Panc1 (cell line): ENCODE data around the gene MYMK. TPM values are rescaled to one million over a fixed set of nuclear protein-coding genes. Genes with fewer than 3 reads are reported as not detected.

ENCODE experiments used
- ATAC-seq: fragments of 200-7000 bp; cut with Tn5 transposase; 2 replicates; pipeline ENCODE4 v1.9.1; 2020; ENCODE audit warnings: mild to moderate bottlenecking, moderate library complexity
- BruUV-seq: library from RNA; stranded (reverse); fragments of 400-500 nt; replicated peaks from 2 replicates; lab custom pipeline; 2021; lab: Mats Ljungman, UMichigan
- CTCF ChIA-PET: fragments of 300-600 bp; sonication (Branson Sonifier 250); formaldehyde crosslinking; loops from one replicate; lab custom pipeline; 2022; ENCODE audit warnings: antibody characterized with exemption; lab: Charles Lee
- POLR2A ChIA-PET: fragments of 300-600 bp; sonication (Branson Sonifier 250); formaldehyde crosslinking; loops from one replicate; lab custom pipeline; 2022; ENCODE audit warnings: antibody characterized with exemption; lab: Charles Lee
- DNase-seq: peaks from one replicate; pipeline ENCODE4 v3.0.0-alpha.2; 2010; ENCODE audit warnings: low read depth, low spot score
- H3K27ac ChIP-seq: 2 replicates; pipeline ENCODE4 v1.5.1; 2011; ENCODE audit warnings: mild to moderate bottlenecking, low read length, inconsistent platforms
- H3K27me3 ChIP-seq: fragments of 200-500 bp; sonication (Bioruptor generic); 2 replicates; pipeline ENCODE4 v1.6.0; 2014; ENCODE audit warnings: low read length, inconsistent platforms; ENCODE audit not compliant: control insufficient read depth, insufficient read depth
- H3K36me3 ChIP-seq: fragments of 200-500 bp; sonication (Bioruptor generic); 2 replicates; pipeline ENCODE4 v1.5.1; 2014; ENCODE audit warnings: inconsistent platforms, mild to moderate bottlenecking, low read length, moderate library complexity; ENCODE audit not compliant: control insufficient read depth, insufficient read depth
- H3K4me1 ChIP-seq: 2 replicates; pipeline ENCODE4 v1.5.1; 2011; ENCODE audit warnings: inconsistent platforms, mild to moderate bottlenecking, low read length, moderate library complexity; ENCODE audit not compliant: control insufficient read depth, insufficient read depth
- H3K4me3 ChIP-seq, 2 experiments: 2 replicates each; pipeline ENCODE4 v1.5.1; 2011 to 2012; ENCODE audit warnings: low read depth in 2 of 2, low read length in 2 of 2, mild to moderate bottlenecking in 2 of 2, inconsistent platforms in 1 of 2, moderate library complexity in 1 of 2
- H3K9me3 ChIP-seq: fragments of 200-500 bp; sonication (Bioruptor generic); 2 replicates; pipeline ENCODE4 v1.5.1; 2014; ENCODE audit warnings: low read depth, mild to moderate bottlenecking, inconsistent platforms, low read length, moderate library complexity; ENCODE audit not compliant: control insufficient read depth, insufficient read depth
- CTCF ChIP-seq: fragments of 450-650 bp; IDR thresholded peaks from 2 replicates; pipeline ENCODE4 v1.5.1; 2017; ENCODE audit warnings: mild to moderate bottlenecking
- POLR2AphosphoS5 ChIP-seq: IDR thresholded peaks from 2 replicates; pipeline ENCODE4 v1.6.1; 2012; ENCODE audit warnings: mild to moderate bottlenecking, low read depth, low read length, moderate library complexity
- REST ChIP-seq, 2 experiments: IDR thresholded peaks; 2 replicates each; pipeline ENCODE4 v1.6.1; 2011 to 2012; ENCODE audit warnings: low read depth in 2 of 2, control low read depth in 1 of 2, low read length in 1 of 2, mild to moderate bottlenecking in 1 of 2, moderate library complexity in 1 of 2; ENCODE audit not compliant: insufficient read depth in 1 of 2
- SIN3A ChIP-seq: IDR thresholded peaks from 2 replicates; pipeline ENCODE4 v1.6.1; 2012; ENCODE audit warnings: low read depth, mild to moderate bottlenecking, low read length, moderate library complexity, borderline replicate concordance; ENCODE audit not compliant: insufficient read depth
- TCF7L2 ChIP-seq: IDR thresholded peaks from 2 replicates; pipeline ENCODE4 v1.6.1; 2011; ENCODE audit warnings: mild to moderate bottlenecking, low read depth, low read length, inconsistent platforms
- in situ Hi-C: cut with HindIII; loops from 2 replicates; pipeline ENCODE4 v1.10.0; 2016; ENCODE audit warnings: low sequenced_read_pairs, low pct_unique_long_range_greater_than_20kb
- intact Hi-C: fragments of 100-400 bp; cut with micrococcal nuclease; formaldehyde crosslinking; loops from one replicate; pipeline ENCODE4 v1.10.0; 2022; ENCODE audit not compliant: unreplicated experiment
- total RNA-seq: library from RNA; stranded (reverse); gene quantifications from one replicate; pipeline ENCODE4 v1.2.1, GENCODE V29; 2021; ENCODE audit not compliant: unreplicated experiment

The MYMK gene
- total RNA-seq, 1 experiment from 2014 or later, result not detected

GRCh38 chr9:133535306-133535877 lies 10.6 kb upstream of the MYMK start:
- ATAC-seq (no peak), DNase-seq (no peak)
- H3K4me3 ChIP-seq, result no peak overlapping the region
- in situ Hi-C loops, result no loop called here
- H3K9me3 ChIP-seq, result no peaks in the 10 kb centered on the region
- BruUV-seq, result no TSS peak
- no peak overlapping the region for H3K27ac ChIP-seq
- ChIA-PET POLR2A (no interaction called here), CTCF (no interaction called here)
- intact Hi-C loops, result no loop called here
- no peaks in the 10 kb centered on the region for H3K27me3 ChIP-seq
- no peaks in the 10 kb centered on the region for H3K36me3 ChIP-seq
- TF ChIP-seq CTCF (no peak), SIN3A (no peak), POLR2AphosphoS5 (no peak), REST (IDR thresholded peaks at IDR 0.05; ENCODE audit: insufficient read depth in 1 of 2, low read depth in 2 of 2, low read length in 1 of 2) (no peak), TCF7L2 (no peak)
- no peaks in the 10 kb centered on the region; the same call in 1 of the 2 replicates for H3K4me1 ChIP-seq

DNA sequence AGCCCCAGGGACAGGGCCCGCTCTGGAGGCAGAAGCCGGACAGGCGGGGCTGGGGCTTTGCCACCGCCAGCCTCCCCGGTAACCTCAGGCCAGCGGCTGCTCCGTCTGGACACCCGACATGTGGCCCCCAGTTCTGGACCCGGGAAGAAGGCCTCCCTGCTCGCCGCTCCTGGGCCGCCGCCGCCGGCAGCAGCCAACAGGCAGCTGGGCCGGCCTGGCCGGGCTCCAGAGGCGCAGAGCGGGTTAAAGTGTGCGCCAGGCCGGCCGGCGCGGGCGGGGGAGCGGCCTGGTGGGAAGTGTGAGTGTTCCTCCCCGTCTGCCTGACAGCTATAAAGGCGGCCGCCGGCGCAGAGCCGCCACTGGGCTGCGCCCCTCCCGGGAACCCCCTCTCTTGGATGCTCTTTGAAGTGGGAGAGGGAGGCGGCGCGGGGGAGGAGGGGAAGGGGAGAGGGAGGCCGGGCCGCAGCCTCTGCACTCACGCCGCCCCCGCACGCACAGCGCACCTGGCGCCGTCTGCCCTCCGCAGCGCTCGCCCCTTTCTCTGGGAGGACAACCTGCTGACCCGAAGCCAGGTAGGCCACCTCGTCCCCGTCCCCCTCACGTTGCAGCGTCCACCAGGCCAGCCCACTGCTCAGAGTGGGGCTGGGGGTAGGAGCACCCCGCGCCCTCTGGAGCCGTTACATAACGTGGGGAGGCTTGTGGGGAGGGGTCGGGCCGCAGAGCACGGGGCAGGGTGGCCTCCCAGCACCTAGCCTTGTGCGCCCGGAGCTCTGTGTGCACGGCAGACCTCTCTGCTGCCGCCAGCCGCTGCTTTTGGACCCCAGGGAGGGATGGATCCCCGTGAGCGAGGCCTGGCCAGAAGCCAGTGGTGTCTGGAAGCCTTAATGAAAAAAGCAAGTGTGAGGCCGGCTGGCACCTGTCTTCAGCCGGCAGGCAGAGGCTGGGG lies 9.9 kb upstream of the MYMK start, which contains the start of gene ADAMTSL2:
TSS of gene ADAMTSL2 (plus strand) at position 359 of the 946 bp plus-strand sequence. CDS start 2,009 bp downstream, outside the sequence.
- DNase-seq, result no peak
- H3K36me3 ChIP-seq, result no peaks in the 10 kb centered on the region
- BruUV-seq, result no TSS peak
- no peak within 1 kb of the TSS for H3K4me3 ChIP-seq
- no peak for ATAC-seq
- in situ Hi-C loops (no loop called here), intact Hi-C loops (no loop called here)
- no peaks in the 10 kb centered on the region; the same call in 1 of the 2 replicates for H3K4me1 ChIP-seq
- H3K9me3 ChIP-seq, result no peaks in the 10 kb centered on the region
- TF ChIP-seq TCF7L2, result no peak
- no peak for TF ChIP-seq REST (IDR thresholded peaks at IDR 0.05; ENCODE audit: insufficient read depth in 1 of 2, low read depth in 2 of 2, low read length in 1 of 2)
- TF ChIP-seq CTCF, result no peak
- no peak for TF ChIP-seq POLR2AphosphoS5
- TF ChIP-seq SIN3A, result no peak
- CTCF ChIA-PET, result no interaction called here
- POLR2A ChIA-PET, result no interaction called here
- no peaks in the 10 kb centered on the region for H3K27me3 ChIP-seq
- no peak within 1 kb of the TSS for H3K27ac ChIP-seq
